SW 1271 (cell line): ENCODE data around the gene MGAT4B.
"Not testable (repeated sequence)": the region's sequence is repeated elsewhere in the genome, so short reads cannot be mapped to it uniquely, and the experiment has no call there.

Experiments used
- DNase-seq, 2 experiments: peaks; one replicate each; lab custom pipeline; 2025; lab: John Stamatoyannopoulos, UW

Gene MGAT4B

GRCh38 chr5:179795049-179795862 lies 11.4 kb downstream of the MGAT4B start:
- DNase-seq, result no peak

- no peak for DNase-seq
Measured at GRCh38 chr5:179794575-179794974, 12.1 kb downstream of the MGAT4B start.

- DNase-seq, result no peak
Measured at GRCh38 chr5:179794171-179794570, 12.5 kb downstream of the MGAT4B start.

- no peak for DNase-seq
Measured at GRCh38 chr5:179793468-179794139, 13.1 kb downstream of the MGAT4B start, which contains the start of gene LTC4S. TSS of gene LTC4S (plus strand) at chr5:179793986. CDS start at chr5:179794081, 95 bp downstream.

- no peak for DNase-seq
Measured at GRCh38 chr5:179792612-179793467, 13.8 kb downstream of the MGAT4B start.

GRCh38 chr5:179791881-179792611 lies 14.6 kb downstream of the MGAT4B start:
- no peak for DNase-seq

- DNase-seq, result not testable (repeated sequence)
Measured at GRCh38 chr5:179789278-179789677, 17.4 kb downstream of the MGAT4B start.

GRCh38 chr5:179788193-179788854 lies 18.3 kb downstream of the MGAT4B start:
- no peak for DNase-seq

- no peak for DNase-seq
Measured at GRCh38 chr5:179786861-179787260, 19.8 kb downstream of the MGAT4B start.

- no peak for DNase-seq
Measured at GRCh38 chr5:179783128-179783527, 23.5 kb downstream of the MGAT4B start.

- no peak for DNase-seq
Measured at GRCh38 chr5:179781846-179782245, 24.8 kb downstream of the MGAT4B start.

GRCh38 chr5:179780362-179780761 lies 26.3 kb downstream of the MGAT4B start:
- DNase-seq, result no peak

GRCh38 chr5:179779826-179780225 lies 26.8 kb downstream of the MGAT4B start:
- no peak for DNase-seq

GRCh38 chr5:179778591-179778990 lies 28.1 kb downstream of the MGAT4B start:
- DNase-seq, result no peak

GRCh38 chr5:179777909-179778308 lies 28.8 kb downstream of the MGAT4B start:
- DNase-seq, result no peak

- DNase-seq, result no peak
Measured at GRCh38 chr5:179777456-179777855, 29.2 kb downstream of the MGAT4B start.

- no peak for DNase-seq
Measured at GRCh38 chr5:179776411-179776938, 30.2 kb downstream of the MGAT4B start.

GRCh38 chr5:179774442-179774841 lies 32.2 kb downstream of the MGAT4B start:
- DNase-seq, result no peak

GRCh38 chr5:179773686-179774040 lies 33.0 kb downstream of the MGAT4B start:
- DNase-seq, result no peak

GRCh38 chr5:179772351-179772750 lies 34.3 kb downstream of the MGAT4B start:
- DNase-seq, result no peak

GRCh38 chr5:179771311-179771895 lies 35.3 kb downstream of the MGAT4B start:
- DNase-seq, result no peak
